Subcutaneous adipose tissue (tissue), 4 donors: ENCODE measurements around the gene TMX1. TPM values are rescaled to one million over a fixed set of nuclear protein-coding genes. Genes with fewer than 3 reads are reported as not detected.

ENCODE experiments used
- small RNA-seq: library from RNA; depleted of rRNA; stranded (forward); fragments of <200 nt; gene quantifications from one replicate; pipeline ENCODE3, GENCODE V24; 2016
- total RNA-seq, 4 donors: library from RNA; depleted of rRNA; stranded (reverse); fragments of >200 nt; gene quantifications; one replicate each; pipeline ENCODE4 v1.1.0, GENCODE V29; 2016
- TF ChIP-seq, protein P1 (sequence below): fragments of 450-650 bp; IDR thresholded peaks from one replicate; pipeline ENCODE4 v1.5.1; 2016; ENCODE audit warnings: low read depth, mild to moderate bottlenecking, control low read depth, antibody characterized with exemption, moderate library complexity

The TMX1 gene
- total RNA-seq, 4 donors from 2014 or later = 32.0 to 54.6 (median 47.7) TPM

DNA sequence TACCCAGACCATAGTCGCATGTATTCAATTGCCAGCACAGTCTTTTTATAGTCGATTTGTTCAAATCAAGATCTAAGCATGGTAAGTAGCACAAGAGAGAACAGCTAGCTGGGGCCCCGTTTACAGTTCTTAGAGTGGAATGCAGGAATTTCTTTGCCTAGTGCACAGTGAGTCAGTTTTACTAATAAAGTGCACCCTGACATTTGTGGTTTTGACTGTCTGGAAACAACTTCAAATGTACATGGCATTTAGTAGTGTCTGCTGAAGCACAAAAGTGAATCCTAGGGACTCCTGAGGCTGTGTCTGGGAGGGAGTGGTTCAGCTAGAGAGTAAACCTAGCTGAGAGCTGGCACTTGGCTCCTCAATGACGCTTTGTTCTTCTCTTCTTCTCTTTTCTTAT is 64.9 kb downstream of the TMX1 start:
- TF ChIP-seq, protein P1, sequence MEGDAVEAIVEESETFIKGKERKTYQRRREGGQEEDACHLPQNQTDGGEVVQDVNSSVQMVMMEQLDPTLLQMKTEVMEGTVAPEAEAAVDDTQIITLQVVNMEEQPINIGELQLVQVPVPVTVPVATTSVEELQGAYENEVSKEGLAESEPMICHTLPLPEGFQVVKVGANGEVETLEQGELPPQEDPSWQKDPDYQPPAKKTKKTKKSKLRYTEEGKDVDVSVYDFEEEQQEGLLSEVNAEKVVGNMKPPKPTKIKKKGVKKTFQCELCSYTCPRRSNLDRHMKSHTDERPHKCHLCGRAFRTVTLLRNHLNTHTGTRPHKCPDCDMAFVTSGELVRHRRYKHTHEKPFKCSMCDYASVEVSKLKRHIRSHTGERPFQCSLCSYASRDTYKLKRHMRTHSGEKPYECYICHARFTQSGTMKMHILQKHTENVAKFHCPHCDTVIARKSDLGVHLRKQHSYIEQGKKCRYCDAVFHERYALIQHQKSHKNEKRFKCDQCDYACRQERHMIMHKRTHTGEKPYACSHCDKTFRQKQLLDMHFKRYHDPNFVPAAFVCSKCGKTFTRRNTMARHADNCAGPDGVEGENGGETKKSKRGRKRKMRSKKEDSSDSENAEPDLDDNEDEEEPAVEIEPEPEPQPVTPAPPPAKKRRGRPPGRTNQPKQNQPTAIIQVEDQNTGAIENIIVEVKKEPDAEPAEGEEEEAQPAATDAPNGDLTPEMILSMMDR = no peak

DNA sequence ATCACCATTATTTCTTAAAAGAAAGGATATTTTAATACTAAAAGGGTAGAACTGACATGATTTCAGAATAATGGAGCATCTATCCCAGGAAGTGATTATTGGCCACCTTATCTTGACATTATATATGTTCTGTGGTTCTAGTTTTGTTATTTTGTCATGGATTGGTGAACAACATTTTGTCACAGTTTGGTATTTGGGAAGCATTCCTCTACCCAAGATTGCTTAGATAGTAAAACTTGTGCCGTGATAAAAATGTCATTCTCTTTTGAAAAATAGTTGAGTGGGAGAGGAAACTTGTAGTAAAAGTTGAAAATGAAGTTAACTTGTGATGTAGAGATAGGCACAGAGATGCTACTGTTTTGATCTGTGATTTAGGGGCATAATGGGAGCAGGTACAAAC is 65.7 kb downstream of the TMX1 start:
- TF ChIP-seq, protein P1 = no peak

Small RNA genes within 50 kb of the gene (small RNA-seq; reads per million reads assigned to genes)
- gene RF00019 (0.49 reads per million), gene RF00156 (not detected)

Other genes starting within 250 kb of the TMX1 start
- gene TRIM9, start 145.1 kb upstream of the TMX1 start, total RNA-seq = 1 to 10 TPM in 3 of 4 donors, under 1 TPM in 1; 0.33 to 6.3 (median 3.0) TPM